CMK (cell line): ENCODE results near the gene SMG1.
"Not testable (repeated sequence)": the region's sequence is repeated elsewhere in the genome, so short reads cannot be mapped to it uniquely, and the experiment has no call there.

Experiments
- DNase-seq: peaks from one replicate; pipeline ENCODE4 v3.0.0-alpha.2; 2010; ENCODE audit warnings: low read depth

The SMG1 gene

DNA sequence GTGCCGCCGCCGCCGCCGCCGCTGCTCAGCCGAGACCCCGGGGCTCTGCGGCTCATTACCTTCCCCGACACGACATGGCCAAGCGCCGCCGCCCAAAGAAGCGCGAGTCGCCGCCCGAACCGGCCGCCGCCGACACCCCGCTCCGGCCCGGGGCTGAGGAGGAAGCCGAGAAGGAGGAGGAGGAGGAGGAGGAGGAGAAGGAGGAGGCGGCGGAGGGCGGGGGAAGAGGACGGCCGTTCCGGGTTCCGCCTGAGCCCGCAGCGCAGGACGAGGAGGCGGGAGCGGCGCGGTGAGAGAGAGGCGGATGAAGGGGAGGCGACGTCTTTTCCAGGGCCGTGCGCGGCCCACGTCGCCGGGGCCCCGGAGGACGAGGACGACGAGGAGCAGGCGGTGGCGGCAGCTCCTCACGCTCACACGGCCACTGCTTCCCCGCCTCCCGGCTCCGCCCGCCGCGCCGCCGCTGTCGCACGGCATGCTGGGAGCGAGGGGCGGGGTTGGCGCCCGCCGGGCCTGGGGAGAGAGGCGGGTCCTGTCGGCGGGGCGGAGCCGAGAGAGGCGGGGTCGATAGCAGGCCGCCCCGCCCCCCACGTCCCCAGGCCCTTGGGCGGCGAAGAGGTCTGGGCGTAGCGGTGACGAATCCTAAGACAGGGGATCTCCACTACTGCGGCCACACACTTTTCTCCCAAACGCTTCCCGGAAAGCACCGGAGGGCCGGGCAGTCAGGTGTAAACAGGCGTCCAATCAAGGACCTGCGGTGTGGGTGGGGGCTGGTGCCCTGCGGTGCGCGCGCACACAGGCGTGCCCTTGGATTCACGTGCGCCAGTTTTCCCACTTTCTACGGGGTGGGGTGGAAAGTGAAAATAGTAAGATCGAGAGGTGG lies at the start of gene SMG1:
SMG1 (minus strand) TSS at position 423 of the 880 bp plus-strand sequence; CDS start at position 56, 367 bp downstream.
- DNase-seq = peak; percentile 68

GRCh38 chr16:18975109-18975508 lies 48.9 kb upstream of the SMG1 start:
- DNase-seq = no peak

DNA sequence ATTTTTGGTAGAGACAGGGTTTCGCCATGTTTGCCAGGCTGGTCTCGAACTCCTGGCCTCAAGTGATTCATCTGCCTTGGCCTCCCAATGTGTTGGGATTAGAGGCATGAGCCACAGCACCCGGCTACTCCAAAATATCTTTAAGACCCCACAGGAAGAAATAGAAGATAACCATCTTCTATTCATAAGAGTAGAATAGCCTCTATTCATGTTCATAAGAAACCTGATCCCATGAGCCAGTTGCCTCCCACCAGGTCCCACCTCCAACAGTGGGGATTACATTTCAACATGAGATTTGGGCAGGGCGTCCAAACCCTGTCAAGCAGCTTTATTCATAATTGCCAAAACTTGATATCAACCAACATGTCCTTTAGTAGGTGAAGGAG lies 43.6 kb upstream of the SMG1 start:
- no peak for DNase-seq

- DNase-seq = peak; percentile 20
Observed at GRCh38 chr16:18969050-18969854, 43.0 kb upstream of the SMG1 start.

- DNase-seq = no peak
Observed at GRCh38 chr16:18966791-18967190, 40.6 kb upstream of the SMG1 start.

GRCh38 chr16:18965555-18965954 lies 39.3 kb upstream of the SMG1 start:
- no peak for DNase-seq

GRCh38 chr16:18959031-18959505 lies 32.9 kb upstream of the SMG1 start:
- no peak for DNase-seq

- DNase-seq = no peak
Observed at GRCh38 chr16:18958621-18959029, 32.4 kb upstream of the SMG1 start.

DNA sequence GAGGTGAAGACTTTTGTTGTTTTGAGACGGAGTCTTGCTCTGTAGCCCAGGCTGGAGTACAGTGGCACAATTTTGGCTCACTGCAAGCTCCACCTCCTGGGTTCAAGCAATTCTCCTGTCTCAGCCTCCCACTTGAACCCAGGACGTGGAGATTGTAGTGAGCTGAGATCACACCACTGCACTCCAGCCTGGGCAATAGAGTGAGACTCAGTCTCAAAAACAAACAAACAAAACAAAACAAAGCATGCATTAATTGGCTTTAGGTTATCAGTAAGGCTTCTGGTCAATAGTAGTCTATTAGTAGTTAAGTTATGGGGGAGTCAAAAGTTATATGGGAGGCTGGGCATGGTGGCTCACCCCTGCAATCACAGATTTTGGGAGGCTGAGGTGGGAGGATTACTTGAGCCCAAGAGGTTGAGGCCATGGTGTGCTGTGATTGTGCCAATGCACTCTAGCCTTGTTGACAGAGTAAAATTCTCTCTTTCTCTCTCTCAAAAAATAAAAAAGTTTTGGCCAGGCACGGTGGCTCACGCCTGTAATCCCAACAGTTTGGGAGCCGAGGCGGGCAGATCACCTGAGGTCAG lies 30.5 kb upstream of the SMG1 start:
- DNase-seq = not testable (repeated sequence)

- not testable (repeated sequence) for DNase-seq
Observed at GRCh38 chr16:18955874-18956580, 29.8 kb upstream of the SMG1 start.

GRCh38 chr16:18953547-18953946 lies 27.3 kb upstream of the SMG1 start:
- DNase-seq = no peak

DNA sequence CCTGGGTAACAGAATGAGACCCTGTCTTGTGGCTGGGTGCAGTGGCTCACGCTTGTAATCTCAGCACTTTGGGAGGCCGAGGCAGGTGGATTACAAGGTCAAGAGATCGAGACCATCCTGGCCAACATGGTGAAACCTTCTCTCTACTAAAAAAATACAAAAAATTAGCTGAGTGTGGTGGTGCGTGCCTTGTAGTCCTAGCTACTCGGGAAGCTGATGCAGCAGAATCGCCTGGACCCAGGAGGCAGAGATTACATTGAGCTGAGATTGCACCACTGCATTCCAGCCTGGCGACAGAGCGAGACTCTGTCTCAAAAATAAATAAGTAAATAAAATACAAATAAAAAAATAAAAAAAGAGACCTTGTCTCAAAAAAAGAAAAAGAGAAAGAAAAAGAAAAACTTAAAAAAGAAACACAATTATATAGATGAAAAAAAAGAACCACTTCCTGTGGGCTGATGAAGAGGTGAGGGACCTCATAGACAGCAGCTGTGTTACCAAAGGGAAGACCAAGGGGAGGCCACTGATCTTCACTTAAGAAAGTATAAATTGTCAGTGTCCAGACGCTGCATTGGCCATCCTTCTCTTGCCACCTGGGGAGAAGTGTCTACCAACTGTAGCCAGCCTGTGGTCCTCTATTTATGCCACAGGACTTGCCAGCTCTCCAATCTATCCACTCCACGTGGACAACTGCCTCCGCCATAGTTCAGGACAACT lies 24.4 kb upstream of the SMG1 start:
- no peak for DNase-seq

- no peak for DNase-seq
Observed at GRCh38 chr16:18948372-18949020, 22.3 kb upstream of the SMG1 start.

- DNase-seq = no peak
Observed at GRCh38 chr16:18945233-18945632, 19.0 kb upstream of the SMG1 start.

DNA sequence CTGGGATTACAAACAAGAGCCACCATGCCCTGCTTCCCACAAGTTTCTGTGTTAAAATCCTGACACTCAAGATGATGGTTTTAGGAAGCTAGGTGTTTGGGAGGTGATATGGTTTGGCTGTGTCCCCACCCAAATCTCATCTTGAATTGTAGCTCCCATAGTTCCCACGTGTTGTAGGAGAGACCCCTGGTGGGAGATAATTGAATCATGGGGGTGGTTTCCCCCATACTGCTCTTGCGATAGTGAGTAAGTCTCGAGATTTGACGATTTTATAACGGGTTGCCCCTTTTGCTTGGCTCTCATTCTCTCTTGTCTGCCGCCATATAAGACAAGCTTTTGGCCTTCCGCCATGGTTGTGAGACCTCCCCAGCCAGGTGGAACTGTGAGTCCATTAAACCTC lies 17.2 kb upstream of the SMG1 start:
- no peak for DNase-seq

- DNase-seq = no peak
Observed at GRCh38 chr16:18942061-18942460, 15.9 kb upstream of the SMG1 start.

DNA sequence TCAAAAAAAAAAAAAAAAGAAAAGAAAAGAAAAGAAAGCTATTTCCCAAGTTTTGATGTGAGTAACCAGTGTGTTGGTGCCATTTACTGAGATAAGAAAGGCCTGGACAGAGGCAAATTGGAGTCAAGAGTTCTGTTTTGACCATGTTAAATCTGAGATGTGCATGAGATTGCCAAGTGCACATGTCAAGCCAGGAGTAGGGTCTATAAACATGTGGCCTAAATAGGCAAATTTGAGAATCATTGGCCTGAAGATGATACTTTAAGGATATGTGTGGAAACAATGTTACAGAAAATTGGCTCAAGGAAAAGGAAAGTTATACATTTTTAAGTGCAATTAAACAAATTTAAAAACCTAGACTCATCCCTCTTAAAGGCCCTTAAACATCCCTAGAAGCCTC lies 15.3 kb upstream of the SMG1 start:
- no peak for DNase-seq

GRCh38 chr16:18938986-18939385 lies 12.8 kb upstream of the SMG1 start:
- no peak for DNase-seq

DNA sequence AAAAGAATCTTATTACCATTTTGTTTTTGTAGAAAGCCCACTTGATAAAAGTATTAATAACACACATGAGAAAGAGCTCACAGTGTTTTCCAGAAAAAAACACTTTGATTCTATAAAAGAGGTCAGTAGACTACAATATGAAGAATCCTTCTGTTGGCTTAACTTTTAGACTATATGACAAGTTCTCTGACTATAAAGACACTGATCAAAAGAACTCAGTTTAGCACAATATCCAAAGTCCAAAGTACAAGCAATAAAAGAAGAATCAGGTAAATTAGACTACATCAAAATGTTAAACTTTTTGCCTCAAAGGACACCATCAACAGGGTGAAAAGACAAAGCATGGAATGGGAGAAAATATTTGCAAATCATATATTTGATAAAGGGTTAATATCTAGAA lies 11.2 kb upstream of the SMG1 start:
- DNase-seq = no peak

- no peak for DNase-seq
Observed at GRCh38 chr16:18936727-18937340, 10.6 kb upstream of the SMG1 start.
